Left kidney (tissue), 2 donors: ENCODE data around the gene TANGO2. TPM values are rescaled to one million over a fixed set of nuclear protein-coding genes. Genes with fewer than 3 reads are reported as not detected.

ENCODE experiments used
- DNase-seq: peaks from one replicate; pipeline ENCODE4 v3.0.0-alpha.2; 2013
- polyA plus RNA-seq: library from polyadenylated mRNA; unstranded; fragments of 120-200 nt; gene quantifications from one replicate; pipeline ENCODE4 v1.2.1, GENCODE V29; 2013; ENCODE audit not compliant: insufficient read length

The TANGO2 gene
- polyA plus RNA-seq, 1 donor = 10.3 TPM

GRCh38 chr22:20043057-20043996 is 22.4 kb downstream of the TANGO2 start:
- DNase-seq = no peak

- no peak for DNase-seq
Measured at GRCh38 chr22:20043997-20044342, 23.1 kb downstream of the TANGO2 start.

- no peak for DNase-seq
Measured at GRCh38 chr22:20044495-20045151, 23.7 kb downstream of the TANGO2 start.

GRCh38 chr22:20046730-20047129 is 25.8 kb downstream of the TANGO2 start:
- DNase-seq = no peak

- DNase-seq = no peak
Measured at GRCh38 chr22:20051927-20052308, 31.0 kb downstream of the TANGO2 start.

- DNase-seq = no peak
Measured at GRCh38 chr22:20052309-20053259, 31.7 kb downstream of the TANGO2 start.

GRCh38 chr22:20053407-20054033 is 32.6 kb downstream of the TANGO2 start:
- DNase-seq = no peak

- DNase-seq = no peak
Measured at GRCh38 chr22:20054034-20054427, 33.1 kb downstream of the TANGO2 start.

GRCh38 chr22:20054485-20054884 is 33.6 kb downstream of the TANGO2 start:
- no peak for DNase-seq

GRCh38 chr22:20055144-20055543 is 34.2 kb downstream of the TANGO2 start:
- DNase-seq = no peak

GRCh38 chr22:20055654-20056053 is 34.7 kb downstream of the TANGO2 start:
- no peak for DNase-seq

- no peak for DNase-seq
Measured at GRCh38 chr22:20056161-20056560, 35.3 kb downstream of the TANGO2 start.

GRCh38 chr22:20056696-20057386 is 35.9 kb downstream of the TANGO2 start:
- no peak for DNase-seq

GRCh38 chr22:20057596-20058268 is 36.8 kb downstream of the TANGO2 start:
- no peak for DNase-seq

- no peak for DNase-seq
Measured at GRCh38 chr22:20058989-20059770, 38.3 kb downstream of the TANGO2 start.

GRCh38 chr22:20060700-20061480 is 40.0 kb downstream of the TANGO2 start:
- DNase-seq = no peak

- no peak for DNase-seq
Measured at GRCh38 chr22:20061481-20061861, 40.6 kb downstream of the TANGO2 start.

GRCh38 chr22:20062043-20062765 is 41.3 kb downstream of the TANGO2 start:
- DNase-seq = no peak

GRCh38 chr22:20062766-20063083 is 41.8 kb downstream of the TANGO2 start:
- DNase-seq = no peak
